Upper lobe of left lung (tissue), 4 donors: ENCODE measurements around the gene ACP7.

Experiments used
- CTCF ChIP-seq, 6 experiments: fragments of 450-650 bp in 4 of 6; fragments of 200-600 bp in 2 of 6; sonication (generic) in 2 of 6; IDR thresholded peaks; one replicate each; pipeline ENCODE4 v1.5.1; 2016 to 2019; ENCODE audit warnings: antibody characterized with exemption in 6 of 6
- EP300 ChIP-seq, 4 donors: sonication (generic); formaldehyde crosslinking; IDR thresholded peaks; one replicate each; pipeline ENCODE4 v1.5.1; 2017; ENCODE audit warnings: antibody characterized with exemption in 4 of 4, control low read depth in 2 of 4
- POLR2A ChIP-seq, 4 donors: fragments of 450-650 bp; IDR thresholded peaks; one replicate each; pipeline ENCODE4 v1.5.1; 2016 to 2017; ENCODE audit warnings: antibody characterized with exemption in 4 of 4, mild to moderate bottlenecking in 2 of 4
- POLR2AphosphoS5 ChIP-seq, 2 donors: sonication (generic); formaldehyde crosslinking; IDR thresholded peaks; one replicate each; pipeline ENCODE4 v1.5.1; 2017; ENCODE audit warnings: antibody characterized with exemption in 2 of 2

- TF ChIP-seq CTCF (IDR thresholded peaks at IDR 0.05) (no peak), POLR2AphosphoS5 (IDR thresholded peaks at IDR 0.05) (peak in 1 of 2 donors; percentile 44), POLR2A (IDR thresholded peaks at IDR 0.05) (no peak), EP300 (IDR thresholded peaks at IDR 0.05) (no peak)
These were observed 49.5 kb downstream of the ACP7 start for GRCh38 chr19:39133431-39134270.
